SK-N-SH (cell line): ENCODE results near the gene ZNF22. TPM values are rescaled to one million over a fixed set of nuclear protein-coding genes. Genes with fewer than 3 reads are reported as not detected.

ENCODE experiments used
- CTCF ChIA-PET: fragments of 300-600, 350-600 bp; formaldehyde crosslinking; extraction: SDS; loops from one replicate; lab custom pipeline; 2021; lab: Yijun Ruan, JAX
- POLR2A ChIA-PET: fragments of 350-600 bp; sonication (Branson Sonifier 250); formaldehyde crosslinking; extraction: SDS; loops from one replicate; lab custom pipeline; 2020; ENCODE audit warnings: antibody characterized with exemption, inconsistent platforms; lab: Yijun Ruan, JAX
- DNase-seq: peaks from one replicate; pipeline ENCODE4 v3.0.0; 2012
- H2AFZ ChIP-seq: fragments of 200-600 bp; sonication (generic); 2 replicates; pipeline ENCODE4 v1.8.1; 2016; ENCODE audit warnings: antibody characterized with exemption, mild to moderate bottlenecking, low read depth
- H3F3A ChIP-seq: fragments of 200-600 bp; sonication (generic); replicated peaks from 2 replicates; pipeline ENCODE3; 2016; ENCODE audit warnings: antibody characterized with exemption, mild to moderate bottlenecking; ENCODE audit not compliant: insufficient read depth
- H3K27ac ChIP-seq, 2 experiments: fragments of 200-500 bp in 1 of 2; fragments of 200-600 bp in 1 of 2; sonication (Bioruptor generic) in 1 of 2; sonication (generic), shearing (Covaris generic) in 1 of 2; 2 replicates each; pipeline versions ENCODE4 v1.5.1 to v1.6.1; 2014 to 2016; ENCODE audit warnings: low read depth in 2 of 2, inconsistent platforms in 1 of 2, low read length in 1 of 2, mild to moderate bottlenecking in 1 of 2, mixed read lengths in 1 of 2
- H3K27me3 ChIP-seq: fragments of 200-600 bp; sonication (generic), shearing (Covaris generic); 2 replicates; pipeline ENCODE4 v1.6.1; 2016; ENCODE audit warnings: mixed run types; ENCODE audit not compliant: insufficient read depth
- H3K36me3 ChIP-seq, 2 experiments: fragments of 200-500 bp in 1 of 2; fragments of 200-600 bp in 1 of 2; sonication (Bioruptor generic) in 1 of 2; sonication (generic) in 1 of 2; replicated peaks in 1 of 2; 2 replicates each; pipeline versions ENCODE3 to v1.5.1; 2014 to 2016; ENCODE audit warnings: low read length in 1 of 2, mild to moderate bottlenecking in 1 of 2; ENCODE audit not compliant: insufficient read depth in 2 of 2, control insufficient read depth in 1 of 2
- H3K4me1 ChIP-seq, 2 experiments: fragments of 200-500 bp in 1 of 2; fragments of 200-600 bp in 1 of 2; sonication (Bioruptor generic) in 1 of 2; sonication (generic), shearing (Covaris generic) in 1 of 2; 2 replicates each; pipeline versions ENCODE4 v1.5.1 to v1.6.1; 2014 to 2016; ENCODE audit warnings: low read depth in 1 of 2, low read length in 1 of 2, mixed run types in 1 of 2; ENCODE audit not compliant: insufficient read depth in 2 of 2, control insufficient read depth in 1 of 2
- H3K4me2 ChIP-seq: fragments of 200-600 bp; sonication (generic), shearing (Covaris generic); 2 replicates; pipeline ENCODE4 v1.6.1; 2017; ENCODE audit warnings: mixed run types
- H3K4me3 ChIP-seq, 2 experiments: fragments of 200-500 bp in 1 of 2; fragments of 200-600 bp in 1 of 2; sonication (Bioruptor generic) in 1 of 2; sonication (generic), shearing (Covaris generic) in 1 of 2; 2 replicates each; pipeline versions ENCODE4 v1.5.1 to v1.8.1; 2014 to 2016; ENCODE audit warnings: low read depth in 2 of 2, inconsistent platforms in 1 of 2, low read length in 1 of 2, mild to moderate bottlenecking in 1 of 2, mixed read lengths in 1 of 2, moderate library complexity in 1 of 2
- H3K79me2 ChIP-seq: fragments of 200-600 bp; sonication (generic); 2 replicates; pipeline ENCODE4 v1.8.1; 2017; ENCODE audit warnings: mild to moderate bottlenecking; ENCODE audit not compliant: insufficient read depth
- H3K9ac ChIP-seq: fragments of 200-600 bp; sonication (generic); 2 replicates; pipeline ENCODE4 v1.6.1; 2017; ENCODE audit warnings: mixed run types
- H3K9me2 ChIP-seq: fragments of 200-600 bp; sonication (generic); 2 replicates; pipeline ENCODE4 v1.6.1; 2017; ENCODE audit warnings: mixed run types
- H3K9me3 ChIP-seq: fragments of 200-600 bp; sonication (generic); 2 replicates; pipeline ENCODE4 v1.6.1; 2017; ENCODE audit warnings: mixed run types, mild to moderate bottlenecking, moderate library complexity
- H4K20me1 ChIP-seq: fragments of 200-600 bp; sonication (generic); 2 replicates; pipeline ENCODE4 v1.6.1; 2017; ENCODE audit warnings: mild to moderate bottlenecking, mixed run types; ENCODE audit not compliant: insufficient read depth
- CHD2 ChIP-seq: fragments of 150-350 bp; IDR thresholded peaks from 2 replicates; pipeline ENCODE4 v1.6.1; 2018; ENCODE audit warnings: low read length; ENCODE audit not compliant: partially characterized antibody
- EZH2phosphoT487 ChIP-seq: fragments of 200-600 bp; sonication (generic); IDR thresholded peaks from 2 replicates; pipeline ENCODE4 v1.6.1; 2017; ENCODE audit warnings: low read depth, mixed run types, mild to moderate bottlenecking, antibody characterized with exemption, moderate library complexity, borderline replicate concordance
- FOSL2 ChIP-seq: IDR thresholded peaks from 2 replicates; pipeline ENCODE4 v1.4.0; 2012; ENCODE audit warnings: low read depth, mild to moderate bottlenecking, moderate library complexity, borderline replicate concordance
- FOXJ3 ChIP-seq: sonication (generic); formaldehyde crosslinking; IDR thresholded peaks from 2 replicates; pipeline ENCODE4 v1.5.1; 2020; ENCODE audit warnings: mild to moderate bottlenecking, missing genetic modification reagents
- GATA2 ChIP-seq: sonication (generic); formaldehyde crosslinking; IDR thresholded peaks from 2 replicates; pipeline ENCODE4 v1.5.0; 2020; ENCODE audit warnings: mild to moderate bottlenecking, missing genetic modification reagents
- JUND ChIP-seq: IDR thresholded peaks from 2 replicates; pipeline ENCODE4 v1.4.0; 2012
- MXI1 ChIP-seq: IDR thresholded peaks from 2 replicates; pipeline ENCODE4 v1.6.1; 2012; ENCODE audit warnings: mild to moderate bottlenecking, low read depth, low read length, improper control_type of control experiment
- RCOR1 ChIP-seq: fragments of 150-350 bp; IDR thresholded peaks from 2 replicates; pipeline ENCODE4 v1.6.1; 2017; ENCODE audit warnings: antibody characterized with exemption, low read length
- RXRA ChIP-seq: IDR thresholded peaks from 2 replicates; pipeline ENCODE4 v1.4.0; 2012; ENCODE audit warnings: low read depth, mild to moderate bottlenecking, borderline replicate concordance
- SMC3 ChIP-seq: IDR thresholded peaks from 2 replicates; pipeline ENCODE4 v1.6.1; 2012; ENCODE audit warnings: low read depth, low read length, improper control_type of control experiment
- YY1 ChIP-seq: IDR thresholded peaks from 2 replicates; pipeline ENCODE4 v1.4.0; 2012; ENCODE audit warnings: low read depth, mild to moderate bottlenecking
- polyA plus RNA-seq, 3 experiments: library from polyadenylated mRNA; depleted of rRNA; stranded (reverse); fragments of >200 nt; gene quantifications; 2 replicates each; pipeline ENCODE4 v1.2.3, GENCODE V29; 2012
- TF ChIP-seq, protein P1 (sequence below): IDR thresholded peaks from 2 replicates; pipeline ENCODE4; 2012
- TF ChIP-seq, protein P2 (sequence below): fragments of 150-350 bp; IDR thresholded peaks from 2 replicates; pipeline ENCODE4 v1.6.1; 2016; ENCODE audit warnings: mild to moderate bottlenecking, low read depth, low read length
- TF ChIP-seq, protein P3 (sequence below): IDR thresholded peaks from 2 replicates; pipeline ENCODE4 v1.4.0; 2012; ENCODE audit warnings: low read depth
- TF ChIP-seq, protein P4 (sequence below): IDR thresholded peaks from 2 replicates; pipeline ENCODE4 v1.4.0; 2012; ENCODE audit warnings: low read depth, borderline replicate concordance

Gene ZNF22
- polyA plus RNA-seq, 1 of the 3 experiments (the other 2 are of a cell fraction) = 10.2 TPM

DNA sequence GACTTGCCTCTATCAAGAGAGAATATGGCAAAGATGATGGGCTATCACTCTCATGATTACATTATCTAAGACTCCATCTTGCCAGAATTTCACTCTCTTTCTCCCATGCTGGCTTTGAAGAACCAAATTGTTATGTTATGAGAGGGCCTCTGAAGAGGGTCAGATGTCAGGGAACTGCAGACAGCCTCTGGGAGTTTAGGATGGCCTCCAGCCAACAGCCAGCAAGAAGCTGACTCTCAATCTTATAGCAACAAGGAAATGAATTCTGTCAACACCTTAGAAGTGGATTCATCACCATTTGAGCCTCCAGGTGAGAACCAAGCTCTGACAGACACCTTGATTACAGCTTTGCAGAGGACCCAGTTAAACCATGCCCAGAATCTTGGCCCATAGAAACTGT lies 33.6 kb downstream of the ZNF22 start:
- H3K4me1 ChIP-seq = no peaks in the 10 kb centered on the region
- H3F3A ChIP-seq = no peaks in the 10 kb centered on the region
- ChIA-PET CTCF (no interaction called here), POLR2A (no interaction called here)
- H3K4me2 ChIP-seq = no peak overlapping the region
- no peak overlapping the region for H3K4me3 ChIP-seq
- H3K79me2 ChIP-seq = no peaks in the 10 kb centered on the region
- peaks cover 4% of the 10 kb centered on the region; the same call in 1 of the 2 replicates for H3K9me3 ChIP-seq
- no peak for DNase-seq
- H3K9me2 ChIP-seq = no peaks in the 10 kb centered on the region
- H3K9ac ChIP-seq = no peak overlapping the region
- H3K27me3 ChIP-seq = no peaks in the 10 kb centered on the region
- no peak overlapping the region for H3K27ac ChIP-seq
- no peak overlapping the region for H2AFZ ChIP-seq
- TF ChIP-seq EZH2phosphoT487 = no peak
- TF ChIP-seq, protein P1, sequence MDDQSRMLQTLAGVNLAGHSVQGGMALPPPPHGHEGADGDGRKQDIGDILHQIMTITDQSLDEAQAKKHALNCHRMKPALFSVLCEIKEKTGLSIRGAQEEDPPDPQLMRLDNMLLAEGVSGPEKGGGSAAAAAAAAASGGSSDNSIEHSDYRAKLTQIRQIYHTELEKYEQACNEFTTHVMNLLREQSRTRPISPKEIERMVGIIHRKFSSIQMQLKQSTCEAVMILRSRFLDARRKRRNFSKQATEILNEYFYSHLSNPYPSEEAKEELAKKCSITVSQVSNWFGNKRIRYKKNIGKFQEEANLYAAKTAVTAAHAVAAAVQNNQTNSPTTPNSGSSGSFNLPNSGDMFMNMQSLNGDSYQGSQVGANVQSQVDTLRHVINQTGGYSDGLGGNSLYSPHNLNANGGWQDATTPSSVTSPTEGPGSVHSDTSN = no peak
- no peaks in the 10 kb centered on the region for H3K36me3 ChIP-seq
- no peaks in the 10 kb centered on the region for H4K20me1 ChIP-seq

DNA sequence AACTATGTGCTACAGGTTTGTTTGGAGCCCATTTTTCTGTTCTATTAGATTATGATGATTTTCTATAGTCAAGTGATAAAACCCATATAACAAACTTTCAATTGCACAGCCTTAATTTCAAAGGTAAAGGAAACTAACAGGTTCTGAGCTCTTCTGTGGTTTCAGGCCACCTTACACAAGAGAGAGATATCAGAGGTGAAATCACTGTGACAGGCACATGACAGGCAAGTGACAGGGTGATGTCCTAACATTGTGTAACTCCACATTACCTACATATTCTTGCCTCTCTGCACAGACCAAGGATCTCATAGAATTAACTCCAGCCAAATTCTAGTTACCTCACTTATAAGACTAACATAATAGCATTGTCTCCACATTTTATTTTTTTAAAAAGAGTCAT lies 35.0 kb downstream of the ZNF22 start:
- Histone ChIP-seq H3K4me2 (no peak overlapping the region), H3K9me3 (no peaks in the 10 kb centered on the region), H2AFZ (no peak overlapping the region), H3K27me3 (no peaks in the 10 kb centered on the region), H3K27ac (no peak overlapping the region), H3K4me1 (no peaks in the 10 kb centered on the region), H3K36me3 (no peaks in the 10 kb centered on the region), H3F3A (no peaks in the 10 kb centered on the region), H3K4me3 (no peak overlapping the region), H3K79me2 (no peaks in the 10 kb centered on the region), H3K9me2 (no peaks in the 10 kb centered on the region), H3K9ac (no peak overlapping the region)
- ChIA-PET CTCF (no interaction called here), POLR2A (no interaction called here)
- no peak for TF ChIP-seq YY1
- no peak for TF ChIP-seq JUND
- no peak for TF ChIP-seq RCOR1
- TF ChIP-seq GATA2 (CRISPR knock-in tag) = no peak
- no peak for TF ChIP-seq RXRA
- no peak for TF ChIP-seq CHD2
- TF ChIP-seq FOXJ3 = no peak
- TF ChIP-seq, protein P2, sequence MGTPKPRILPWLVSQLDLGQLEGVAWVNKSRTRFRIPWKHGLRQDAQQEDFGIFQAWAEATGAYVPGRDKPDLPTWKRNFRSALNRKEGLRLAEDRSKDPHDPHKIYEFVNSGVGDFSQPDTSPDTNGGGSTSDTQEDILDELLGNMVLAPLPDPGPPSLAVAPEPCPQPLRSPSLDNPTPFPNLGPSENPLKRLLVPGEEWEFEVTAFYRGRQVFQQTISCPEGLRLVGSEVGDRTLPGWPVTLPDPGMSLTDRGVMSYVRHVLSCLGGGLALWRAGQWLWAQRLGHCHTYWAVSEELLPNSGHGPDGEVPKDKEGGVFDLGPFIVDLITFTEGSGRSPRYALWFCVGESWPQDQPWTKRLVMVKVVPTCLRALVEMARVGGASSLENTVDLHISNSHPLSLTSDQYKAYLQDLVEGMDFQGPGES = no peak
- TF ChIP-seq MXI1 = no peak
- TF ChIP-seq SMC3 = no peak
- TF ChIP-seq FOSL2 = no peak
- TF ChIP-seq, protein P3, sequence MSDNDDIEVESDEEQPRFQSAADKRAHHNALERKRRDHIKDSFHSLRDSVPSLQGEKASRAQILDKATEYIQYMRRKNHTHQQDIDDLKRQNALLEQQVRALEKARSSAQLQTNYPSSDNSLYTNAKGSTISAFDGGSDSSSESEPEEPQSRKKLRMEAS = no peak
- TF ChIP-seq, protein P4, sequence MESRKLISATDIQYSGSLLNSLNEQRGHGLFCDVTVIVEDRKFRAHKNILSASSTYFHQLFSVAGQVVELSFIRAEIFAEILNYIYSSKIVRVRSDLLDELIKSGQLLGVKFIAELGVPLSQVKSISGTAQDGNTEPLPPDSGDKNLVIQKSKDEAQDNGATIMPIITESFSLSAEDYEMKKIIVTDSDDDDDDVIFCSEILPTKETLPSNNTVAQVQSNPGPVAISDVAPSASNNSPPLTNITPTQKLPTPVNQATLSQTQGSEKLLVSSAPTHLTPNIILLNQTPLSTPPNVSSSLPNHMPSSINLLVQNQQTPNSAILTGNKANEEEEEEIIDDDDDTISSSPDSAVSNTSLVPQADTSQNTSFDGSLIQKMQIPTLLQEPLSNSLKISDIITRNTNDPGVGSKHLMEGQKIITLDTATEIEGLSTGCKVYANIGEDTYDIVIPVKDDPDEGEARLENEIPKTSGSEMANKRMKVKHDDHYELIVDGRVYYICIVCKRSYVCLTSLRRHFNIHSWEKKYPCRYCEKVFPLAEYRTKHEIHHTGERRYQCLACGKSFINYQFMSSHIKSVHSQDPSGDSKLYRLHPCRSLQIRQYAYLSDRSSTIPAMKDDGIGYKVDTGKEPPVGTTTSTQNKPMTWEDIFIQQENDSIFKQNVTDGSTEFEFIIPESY = no peak
- TF ChIP-seq, all 33 proteins: peak for 0
- no peaks in the 10 kb centered on the region for H4K20me1 ChIP-seq
- no peak for DNase-seq
